Panc1 (cell line): Measurements from ENCODE around the gene STX7. TPM values are rescaled to one million over a fixed set of nuclear protein-coding genes. Genes with fewer than 3 reads are reported as not detected.

Experiments
- ATAC-seq: fragments of 200-7000 bp; cut with Tn5 transposase; 2 replicates; pipeline ENCODE4 v1.9.1; 2020; ENCODE audit warnings: mild to moderate bottlenecking, moderate library complexity
- BruUV-seq: library from RNA; stranded (reverse); fragments of 400-500 nt; replicated peaks from 2 replicates; lab custom pipeline; 2021; lab: Mats Ljungman, UMichigan
- CTCF ChIA-PET: fragments of 300-600 bp; sonication (Branson Sonifier 250); formaldehyde crosslinking; loops from one replicate; lab custom pipeline; 2022; ENCODE audit warnings: antibody characterized with exemption; lab: Charles Lee
- POLR2A ChIA-PET: fragments of 300-600 bp; sonication (Branson Sonifier 250); formaldehyde crosslinking; loops from one replicate; lab custom pipeline; 2022; ENCODE audit warnings: antibody characterized with exemption; lab: Charles Lee
- DNase-seq: peaks from one replicate; pipeline ENCODE4 v3.0.0-alpha.2; 2010; ENCODE audit warnings: low read depth, low spot score
- H3K27ac ChIP-seq: 2 replicates; pipeline ENCODE4 v1.5.1; 2011; ENCODE audit warnings: mild to moderate bottlenecking, low read length, inconsistent platforms
- H3K27me3 ChIP-seq: fragments of 200-500 bp; sonication (Bioruptor generic); 2 replicates; pipeline ENCODE4 v1.6.0; 2014; ENCODE audit warnings: low read length, inconsistent platforms; ENCODE audit not compliant: control insufficient read depth, insufficient read depth
- H3K36me3 ChIP-seq: fragments of 200-500 bp; sonication (Bioruptor generic); 2 replicates; pipeline ENCODE4 v1.5.1; 2014; ENCODE audit warnings: inconsistent platforms, mild to moderate bottlenecking, low read length, moderate library complexity; ENCODE audit not compliant: control insufficient read depth, insufficient read depth
- H3K4me1 ChIP-seq: 2 replicates; pipeline ENCODE4 v1.5.1; 2011; ENCODE audit warnings: inconsistent platforms, mild to moderate bottlenecking, low read length, moderate library complexity; ENCODE audit not compliant: control insufficient read depth, insufficient read depth
- H3K4me3 ChIP-seq, 2 experiments: 2 replicates each; pipeline ENCODE4 v1.5.1; 2011 to 2012; ENCODE audit warnings: low read depth in 2 of 2, low read length in 2 of 2, mild to moderate bottlenecking in 2 of 2, inconsistent platforms in 1 of 2, moderate library complexity in 1 of 2
- H3K9me3 ChIP-seq: fragments of 200-500 bp; sonication (Bioruptor generic); 2 replicates; pipeline ENCODE4 v1.5.1; 2014; ENCODE audit warnings: low read depth, mild to moderate bottlenecking, inconsistent platforms, low read length, moderate library complexity; ENCODE audit not compliant: control insufficient read depth, insufficient read depth
- CTCF ChIP-seq: fragments of 450-650 bp; IDR thresholded peaks from 2 replicates; pipeline ENCODE4 v1.5.1; 2017; ENCODE audit warnings: mild to moderate bottlenecking
- POLR2AphosphoS5 ChIP-seq: IDR thresholded peaks from 2 replicates; pipeline ENCODE4 v1.6.1; 2012; ENCODE audit warnings: mild to moderate bottlenecking, low read depth, low read length, moderate library complexity
- REST ChIP-seq, 2 experiments: IDR thresholded peaks; 2 replicates each; pipeline ENCODE4 v1.6.1; 2011 to 2012; ENCODE audit warnings: low read depth in 2 of 2, control low read depth in 1 of 2, low read length in 1 of 2, mild to moderate bottlenecking in 1 of 2, moderate library complexity in 1 of 2; ENCODE audit not compliant: insufficient read depth in 1 of 2
- SIN3A ChIP-seq: IDR thresholded peaks from 2 replicates; pipeline ENCODE4 v1.6.1; 2012; ENCODE audit warnings: low read depth, mild to moderate bottlenecking, low read length, moderate library complexity, borderline replicate concordance; ENCODE audit not compliant: insufficient read depth
- TCF7L2 ChIP-seq: IDR thresholded peaks from 2 replicates; pipeline ENCODE4 v1.6.1; 2011; ENCODE audit warnings: mild to moderate bottlenecking, low read depth, low read length, inconsistent platforms
- in situ Hi-C: cut with HindIII; loops from 2 replicates; pipeline ENCODE4 v1.10.0; 2016; ENCODE audit warnings: low sequenced_read_pairs, low pct_unique_long_range_greater_than_20kb
- intact Hi-C: fragments of 100-400 bp; cut with micrococcal nuclease; formaldehyde crosslinking; loops from one replicate; pipeline ENCODE4 v1.10.0; 2022; ENCODE audit not compliant: unreplicated experiment
- total RNA-seq: library from RNA; stranded (reverse); gene quantifications from one replicate; pipeline ENCODE4 v1.2.1, GENCODE V29; 2021; ENCODE audit not compliant: unreplicated experiment

Gene STX7
- total RNA-seq, 1 experiment from 2014 or later, result 40.6 TPM

- H3K9me3 ChIP-seq, result no peaks in the 10 kb centered on the region
- no TSS peak for BruUV-seq
- no peaks in the 10 kb centered on the region for H3K27me3 ChIP-seq
- intact Hi-C loops, result no loop called here
- H3K27ac ChIP-seq, result no peak overlapping the region
- POLR2A ChIA-PET, result no interaction called here
- CTCF ChIA-PET, result no interaction called here
- ATAC-seq, result no peak
- H3K36me3 ChIP-seq, result peaks cover 10% of the 10 kb centered on the region
- no peak overlapping the region for H3K4me3 ChIP-seq
- DNase-seq, result no peak
- no peak for TF ChIP-seq SIN3A
- TF ChIP-seq CTCF, result no peak
- TF ChIP-seq REST (IDR thresholded peaks at IDR 0.05; ENCODE audit: insufficient read depth in 1 of 2, low read depth in 2 of 2, low read length in 1 of 2), result no peak
- no peak for TF ChIP-seq TCF7L2
- no peak for TF ChIP-seq POLR2AphosphoS5
- no peaks in the 10 kb centered on the region for H3K4me1 ChIP-seq
- in situ Hi-C loops, result no loop called here
Observed at GRCh38 chr6:132456700-132457143, 56.2 kb downstream of the STX7 start.

DNA sequence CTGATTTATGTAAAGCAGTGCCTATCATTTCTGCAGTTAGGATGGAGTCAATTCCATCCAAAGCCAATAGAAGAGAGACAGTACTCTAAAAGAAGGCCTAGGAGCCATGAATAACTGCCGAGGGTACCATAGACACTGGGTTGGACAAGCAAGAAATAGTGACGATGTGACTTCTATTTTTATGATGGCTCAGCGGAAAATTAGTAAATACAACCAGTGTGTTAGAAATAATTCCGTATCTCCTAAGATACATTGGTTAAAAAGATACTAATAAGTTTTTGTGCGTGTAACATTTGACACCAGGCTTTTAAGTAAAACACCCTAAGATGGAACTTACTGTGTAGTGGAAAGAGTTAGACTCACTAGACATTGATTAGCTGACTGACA lies 66.1 kb downstream of the STX7 start:
- DNase-seq (no peak), ATAC-seq (no peak)
- intact Hi-C loops (no loop called here), in situ Hi-C loops (no loop called here)
- TF ChIP-seq REST (IDR thresholded peaks at IDR 0.05; ENCODE audit: insufficient read depth in 1 of 2, low read depth in 2 of 2, low read length in 1 of 2), result no peak
- TF ChIP-seq POLR2AphosphoS5, result no peak
- TF ChIP-seq CTCF, result no peak
- TF ChIP-seq SIN3A, result no peak
- no peak for TF ChIP-seq TCF7L2
- H3K9me3 ChIP-seq, result peaks cover 7% of the 10 kb centered on the region; the same call in 1 of the 2 replicates
- no peaks in the 10 kb centered on the region for H3K36me3 ChIP-seq
- H3K4me3 ChIP-seq, result no peak overlapping the region
- ChIA-PET CTCF (no interaction called here), POLR2A (no interaction called here)
- no peak overlapping the region for H3K27ac ChIP-seq
- H3K27me3 ChIP-seq, result no peaks in the 10 kb centered on the region
- no TSS peak for BruUV-seq
- H3K4me1 ChIP-seq, result no peaks in the 10 kb centered on the region
